Nephron progenitor cell (in vitro differentiated cells): ENCODE results near the gene LRGUK.
A peak's percentile ranks its signal among the peaks of the same experiment; 100 is the strongest.

Experiments used
- DNase-seq: peaks from one replicate; pipeline ENCODE4 v3.0.0; 2021
- H3K27ac Mint-ChIP-seq: 2 replicates; pipeline ENCODE4 v1.8.0; 2021; ENCODE audit warnings: mild to moderate bottlenecking, moderate library complexity, mixed read lengths
- H3K27me3 Mint-ChIP-seq: 2 replicates; pipeline ENCODE4 v1.8.0; 2021; ENCODE audit warnings: mild to moderate bottlenecking, low read depth, mixed read lengths; ENCODE audit not compliant: poor library complexity
- H3K36me3 Mint-ChIP-seq: 2 replicates; pipeline ENCODE4 v1.8.0; 2021; ENCODE audit warnings: low read depth, mixed read lengths
- H3K4me1 Mint-ChIP-seq: 2 replicates; pipeline ENCODE4 v1.8.0; 2021; ENCODE audit warnings: mixed read lengths
- H3K4me3 Mint-ChIP-seq: 2 replicates; pipeline ENCODE4 v1.8.0; 2021; ENCODE audit warnings: mild to moderate bottlenecking, moderate library complexity, mixed read lengths
- H3K9me3 Mint-ChIP-seq: 2 replicates; pipeline ENCODE4 v1.8.0; 2021; ENCODE audit warnings: mild to moderate bottlenecking, moderate library complexity, mixed read lengths
- TF ChIP-seq, protein P1 (sequence below): fragments of 200-600 bp; sonication (generic); IDR thresholded peaks from 2 replicates; pipeline ENCODE4 v1.5.0; 2021; ENCODE audit warnings: antibody characterized with exemption

LRGUK gene

DNA sequence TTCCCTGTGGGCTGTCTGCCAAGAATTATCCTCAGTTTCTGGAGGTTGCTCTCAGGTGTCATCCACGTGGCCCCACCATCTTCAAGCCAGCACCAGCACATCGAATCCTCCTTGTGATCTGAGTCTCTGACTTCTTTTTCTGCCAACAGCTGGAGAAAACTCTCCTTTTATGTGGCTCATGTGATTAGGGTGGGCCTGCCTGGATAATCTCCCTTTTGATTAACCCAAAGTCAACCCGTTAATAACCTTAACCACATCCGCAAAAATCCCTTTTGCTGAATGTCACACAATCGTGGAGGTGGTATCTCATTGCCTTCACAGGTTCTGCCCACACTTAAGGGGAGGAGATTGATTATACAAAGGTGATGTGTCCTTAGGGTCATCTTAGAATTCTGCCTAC is 73.8 kb downstream of the LRGUK start:
- DNase-seq, result no peak
- Mint-ChIP-seq H3K36me3 (no peaks in the 10 kb centered on the region), H3K27me3 (peaks cover 3% of the 10 kb centered on the region), H3K9me3 (no peaks in the 10 kb centered on the region), H3K27ac (no peak overlapping the region), H3K4me3 (no peak overlapping the region), H3K4me1 (no peaks in the 10 kb centered on the region)
- TF ChIP-seq, protein P1, sequence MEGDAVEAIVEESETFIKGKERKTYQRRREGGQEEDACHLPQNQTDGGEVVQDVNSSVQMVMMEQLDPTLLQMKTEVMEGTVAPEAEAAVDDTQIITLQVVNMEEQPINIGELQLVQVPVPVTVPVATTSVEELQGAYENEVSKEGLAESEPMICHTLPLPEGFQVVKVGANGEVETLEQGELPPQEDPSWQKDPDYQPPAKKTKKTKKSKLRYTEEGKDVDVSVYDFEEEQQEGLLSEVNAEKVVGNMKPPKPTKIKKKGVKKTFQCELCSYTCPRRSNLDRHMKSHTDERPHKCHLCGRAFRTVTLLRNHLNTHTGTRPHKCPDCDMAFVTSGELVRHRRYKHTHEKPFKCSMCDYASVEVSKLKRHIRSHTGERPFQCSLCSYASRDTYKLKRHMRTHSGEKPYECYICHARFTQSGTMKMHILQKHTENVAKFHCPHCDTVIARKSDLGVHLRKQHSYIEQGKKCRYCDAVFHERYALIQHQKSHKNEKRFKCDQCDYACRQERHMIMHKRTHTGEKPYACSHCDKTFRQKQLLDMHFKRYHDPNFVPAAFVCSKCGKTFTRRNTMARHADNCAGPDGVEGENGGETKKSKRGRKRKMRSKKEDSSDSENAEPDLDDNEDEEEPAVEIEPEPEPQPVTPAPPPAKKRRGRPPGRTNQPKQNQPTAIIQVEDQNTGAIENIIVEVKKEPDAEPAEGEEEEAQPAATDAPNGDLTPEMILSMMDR, result no peak

DNA sequence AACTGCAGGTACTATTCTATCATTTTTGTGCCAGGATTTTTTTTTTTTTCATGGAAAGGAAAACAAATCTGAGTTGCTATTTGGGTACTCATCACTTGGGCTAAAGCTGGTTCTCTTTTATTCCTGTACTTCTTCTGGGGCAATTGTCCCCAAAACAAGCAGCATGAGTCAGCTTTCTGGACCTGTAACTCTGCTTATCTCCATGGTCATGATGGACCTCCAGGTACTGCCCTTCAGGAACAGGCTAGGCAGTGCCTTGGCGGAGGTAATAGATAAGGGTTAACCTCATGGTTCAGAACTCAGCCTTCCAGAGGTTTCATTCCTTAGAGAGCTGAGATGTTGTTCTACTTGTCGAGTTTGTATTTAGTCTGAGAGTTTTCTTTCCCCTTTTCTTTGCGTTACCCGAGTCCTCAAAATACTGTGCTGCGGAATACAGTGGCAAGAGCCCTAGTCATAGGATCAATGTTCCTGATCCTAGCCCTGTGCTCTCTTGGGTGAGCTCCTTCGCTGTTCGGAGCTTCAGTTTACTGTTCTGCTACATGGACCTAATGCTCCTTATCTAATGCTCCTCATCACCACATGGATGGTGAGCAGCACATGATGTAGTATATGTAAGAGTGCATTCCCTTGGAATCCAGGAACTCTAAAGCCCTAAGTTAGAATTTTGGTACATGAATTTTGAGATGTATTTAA is 74.6 kb downstream of the LRGUK start:
- Mint-ChIP-seq H3K4me3 (no peak overlapping the region), H3K9me3 (no peaks in the 10 kb centered on the region)
- DNase-seq, result no peak

DNA sequence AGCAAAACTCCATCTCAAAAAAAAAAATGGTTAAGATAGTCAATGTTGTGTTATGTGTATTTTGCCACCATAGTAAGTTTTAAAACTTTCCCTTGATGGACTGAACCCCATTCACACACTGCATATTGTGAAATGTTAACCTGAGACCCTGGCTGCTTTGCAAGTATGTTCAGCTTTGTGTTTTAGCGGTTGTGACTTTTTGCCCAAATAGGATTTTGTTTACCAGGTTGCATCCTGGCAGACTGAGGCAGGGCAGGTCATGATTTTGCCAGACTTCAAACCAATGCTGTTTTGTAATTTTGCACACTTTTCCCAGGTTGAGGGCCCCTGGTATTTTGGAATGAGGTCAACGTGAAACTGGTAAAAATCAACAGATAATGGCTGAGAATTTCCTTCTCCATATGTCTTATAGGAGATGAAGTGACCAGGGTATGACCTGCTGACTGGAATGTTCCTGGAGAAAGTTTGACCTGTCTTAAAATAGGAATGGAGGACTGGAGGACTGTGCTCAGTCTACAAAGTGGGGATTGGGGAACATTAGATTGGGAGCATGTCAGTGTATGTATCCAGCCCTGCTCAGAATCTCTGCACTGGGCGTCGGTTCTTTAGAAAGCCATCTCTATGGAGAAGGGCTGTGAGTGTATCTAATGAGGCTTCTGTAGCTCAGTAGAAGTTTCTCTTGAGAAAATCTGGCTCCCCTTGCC is 76.2 kb downstream of the LRGUK start:
- TF ChIP-seq, protein P1, result no peak
- H3K9me3 Mint-ChIP-seq, result no peaks in the 10 kb centered on the region
- DNase-seq, result no peak
- no peak overlapping the region for H3K4me3 Mint-ChIP-seq
- peak overlapping the region; percentile 19 for H3K27ac Mint-ChIP-seq
- no peaks in the 10 kb centered on the region for H3K4me1 Mint-ChIP-seq
- H3K27me3 Mint-ChIP-seq, result peaks cover 3% of the 10 kb centered on the region
- H3K36me3 Mint-ChIP-seq, result no peaks in the 10 kb centered on the region

More for the DNA sequence above, 74.6 kb downstream of the LRGUK start:
- Mint-ChIP-seq H3K27ac (no peak overlapping the region), H3K36me3 (no peaks in the 10 kb centered on the region), H3K4me1 (no peaks in the 10 kb centered on the region), H3K27me3 (peaks cover 3% of the 10 kb centered on the region)
- TF ChIP-seq, protein P1, result no peak

DNA sequence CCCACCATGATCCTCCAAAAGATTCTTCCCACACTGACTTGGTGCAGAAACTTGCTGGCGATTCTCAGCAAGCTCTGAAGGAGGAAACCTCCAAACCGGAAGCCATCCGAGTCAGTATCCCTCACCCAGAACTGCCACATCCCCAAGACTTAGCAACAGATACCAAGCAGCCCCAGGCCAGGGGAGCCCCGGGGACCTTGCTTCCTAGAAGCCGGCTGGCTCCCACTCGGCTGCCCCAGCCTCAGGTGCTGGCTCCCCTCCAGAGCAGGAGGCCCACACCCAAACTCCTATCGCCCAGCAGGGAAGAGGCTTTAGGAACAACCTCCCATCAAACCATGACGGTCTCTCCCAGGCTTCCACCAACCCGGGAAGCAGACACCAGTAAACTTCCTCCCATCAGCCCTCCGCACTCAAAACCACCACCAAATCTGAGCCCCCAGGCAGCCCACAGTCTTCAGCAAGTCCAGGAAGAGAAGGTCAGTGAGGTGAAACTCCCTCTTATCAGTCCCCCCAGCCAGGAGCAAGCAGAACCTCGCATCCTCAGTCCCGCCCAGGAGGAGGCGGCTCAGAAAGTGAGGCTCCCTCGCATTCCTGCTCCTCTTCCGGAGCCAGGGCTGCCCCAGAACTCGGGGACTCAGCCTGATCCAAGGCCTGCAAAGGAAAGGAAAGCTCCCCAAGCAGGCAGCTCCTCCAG is 82.3 kb downstream of the LRGUK start:
- no peak overlapping the region for H3K4me3 Mint-ChIP-seq
- peaks cover 3% of the 10 kb centered on the region for H3K27me3 Mint-ChIP-seq
- TF ChIP-seq, protein P1, result no peak
- no peak overlapping the region for H3K27ac Mint-ChIP-seq
- no peaks in the 10 kb centered on the region for H3K36me3 Mint-ChIP-seq
- DNase-seq, result no peak
- peaks cover 6% of the 10 kb centered on the region for H3K4me1 Mint-ChIP-seq
- H3K9me3 Mint-ChIP-seq, result no peaks in the 10 kb centered on the region

DNA sequence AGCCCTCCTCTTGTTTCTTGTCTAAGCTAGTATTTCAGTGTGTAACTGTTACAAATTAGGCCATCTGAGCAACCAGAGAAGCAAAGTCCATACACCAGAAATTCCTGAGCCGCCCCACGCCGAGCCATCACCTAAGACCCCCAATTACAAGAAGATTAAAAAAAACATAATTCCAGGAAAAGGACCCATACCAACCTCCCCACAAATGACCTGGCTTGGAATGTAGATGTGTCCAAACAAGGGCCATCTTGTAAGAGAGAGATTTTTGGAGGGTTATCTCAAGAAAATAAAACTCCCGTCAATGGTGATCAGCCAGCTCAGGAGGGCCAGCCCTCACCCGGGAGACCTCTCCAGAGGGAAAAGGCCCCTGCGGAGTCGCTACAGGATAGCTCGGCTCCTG is 83.1 kb downstream of the LRGUK start:
- TF ChIP-seq, protein P1, result no peak
- Mint-ChIP-seq H3K36me3 (no peaks in the 10 kb centered on the region), H3K27ac (no peak overlapping the region), H3K4me3 (no peak overlapping the region), H3K27me3 (no peaks in the 10 kb centered on the region), H3K4me1 (peaks cover 6% of the 10 kb centered on the region), H3K9me3 (no peaks in the 10 kb centered on the region)
- DNase-seq, result no peak
